RWPE2 (cell line): ENCODE results near the gene CNNM2.

ENCODE experiments used
- ATAC-seq: fragments of 200-7000 bp; cut with Tn5 transposase; 3 replicates; pipeline ENCODE4 v1.9.1; 2021; ENCODE audit warnings: low read depth
- DNase-seq: peaks from one replicate; pipeline ENCODE4 v3.0.0-alpha.2; 2020; ENCODE audit warnings: low spot score
- H3K27ac ChIP-seq: fragments of 450-650 bp; 2 replicates; pipeline ENCODE4 v1.5.1; 2017; ENCODE audit warnings: mild to moderate bottlenecking; ENCODE audit not compliant: poor library complexity, severe bottlenecking
- H3K27me3 ChIP-seq: fragments of 250-450 bp; sonication (Bioruptor Pico); 2 replicates; pipeline ENCODE4 v1.5.1; 2021; ENCODE audit warnings: mild to moderate bottlenecking, moderate library complexity; ENCODE audit not compliant: insufficient read depth, poor library complexity, severe bottlenecking
- H3K36me3 ChIP-seq: fragments of 250-450 bp; sonication (Bioruptor Pico); 2 replicates; pipeline ENCODE4 v1.5.1; 2020; ENCODE audit warnings: low read depth, mild to moderate bottlenecking, moderate library complexity
- H3K4me1 ChIP-seq: fragments of 250-450 bp; sonication (Bioruptor Pico); 2 replicates; pipeline ENCODE4 v1.5.1; 2021; ENCODE audit warnings: mild to moderate bottlenecking, moderate library complexity; ENCODE audit not compliant: insufficient read depth, poor library complexity, severe bottlenecking
- H3K4me3 ChIP-seq: fragments of 250-450 bp; sonication (Bioruptor Pico); 2 replicates; pipeline ENCODE4 v1.5.1; 2021; ENCODE audit warnings: mild to moderate bottlenecking, moderate library complexity; ENCODE audit not compliant: severe bottlenecking
- H3K9me3 ChIP-seq: fragments of 250-450 bp; sonication (Bioruptor Pico); 2 replicates; pipeline ENCODE4 v1.5.1; 2021; ENCODE audit warnings: mild to moderate bottlenecking, moderate library complexity; ENCODE audit not compliant: severe bottlenecking
- CTCF ChIP-seq: fragments of 450-650 bp; IDR thresholded peaks from one replicate; pipeline ENCODE4 v1.5.1; 2017; ENCODE audit warnings: mild to moderate bottlenecking, moderate library complexity; ENCODE audit not compliant: poor library complexity, severe bottlenecking

Gene CNNM2

GRCh38 chr10:103080891-103081581, 162.9 kb downstream of the CNNM2 start:
- no peak for DNase-seq
- no peaks in the 10 kb centered on the region for H3K4me1 ChIP-seq
- no peak overlapping the region for H3K4me3 ChIP-seq
- peaks cover 9% of the 10 kb centered on the region for H3K36me3 ChIP-seq
- H3K9me3 ChIP-seq, result no peaks in the 10 kb centered on the region
- TF ChIP-seq CTCF, result no peak
- no peak overlapping the region for H3K27ac ChIP-seq
- ATAC-seq, result peak; percentile 56
- H3K27me3 ChIP-seq, result no peaks in the 10 kb centered on the region

- TF ChIP-seq CTCF, result no peak
- Histone ChIP-seq H3K4me3 (no peak overlapping the region), H3K27ac (no peak overlapping the region), H3K4me1 (no peaks in the 10 kb centered on the region), H3K9me3 (no peaks in the 10 kb centered on the region), H3K27me3 (no peaks in the 10 kb centered on the region), H3K36me3 (peaks cover 22% of the 10 kb centered on the region)
- DNase-seq (no peak), ATAC-seq (no peak)
Measured at GRCh38 chr10:103082683-103083082, 164.6 kb downstream of the CNNM2 start.

- DNase-seq (no peak), ATAC-seq (no peak)
- H3K4me3 ChIP-seq, result no peak overlapping the region
- H3K36me3 ChIP-seq, result peaks cover 30% of the 10 kb centered on the region
- no peaks in the 10 kb centered on the region for H3K4me1 ChIP-seq
- no peak for TF ChIP-seq CTCF
- H3K27ac ChIP-seq, result no peak overlapping the region
- no peaks in the 10 kb centered on the region for H3K9me3 ChIP-seq
- no peaks in the 10 kb centered on the region for H3K27me3 ChIP-seq
Measured at GRCh38 chr10:103083266-103083976, 165.3 kb downstream of the CNNM2 start.

GRCh38 chr10:103083977-103084320, 165.9 kb downstream of the CNNM2 start:
- H3K27me3 ChIP-seq, result no peaks in the 10 kb centered on the region
- H3K27ac ChIP-seq, result no peak overlapping the region

More at GRCh38 chr10:103083977-103084320, 165.9 kb downstream of the CNNM2 start:
- Histone ChIP-seq H3K36me3 (peaks cover 35% of the 10 kb centered on the region), H3K9me3 (no peaks in the 10 kb centered on the region), H3K4me1 (no peaks in the 10 kb centered on the region), H3K4me3 (no peak overlapping the region)
- TF ChIP-seq CTCF, result no peak
- no peak for ATAC-seq
- no peak for DNase-seq
